ENCODE results near the gene DEPP1.

Gene DEPP1

DNA sequence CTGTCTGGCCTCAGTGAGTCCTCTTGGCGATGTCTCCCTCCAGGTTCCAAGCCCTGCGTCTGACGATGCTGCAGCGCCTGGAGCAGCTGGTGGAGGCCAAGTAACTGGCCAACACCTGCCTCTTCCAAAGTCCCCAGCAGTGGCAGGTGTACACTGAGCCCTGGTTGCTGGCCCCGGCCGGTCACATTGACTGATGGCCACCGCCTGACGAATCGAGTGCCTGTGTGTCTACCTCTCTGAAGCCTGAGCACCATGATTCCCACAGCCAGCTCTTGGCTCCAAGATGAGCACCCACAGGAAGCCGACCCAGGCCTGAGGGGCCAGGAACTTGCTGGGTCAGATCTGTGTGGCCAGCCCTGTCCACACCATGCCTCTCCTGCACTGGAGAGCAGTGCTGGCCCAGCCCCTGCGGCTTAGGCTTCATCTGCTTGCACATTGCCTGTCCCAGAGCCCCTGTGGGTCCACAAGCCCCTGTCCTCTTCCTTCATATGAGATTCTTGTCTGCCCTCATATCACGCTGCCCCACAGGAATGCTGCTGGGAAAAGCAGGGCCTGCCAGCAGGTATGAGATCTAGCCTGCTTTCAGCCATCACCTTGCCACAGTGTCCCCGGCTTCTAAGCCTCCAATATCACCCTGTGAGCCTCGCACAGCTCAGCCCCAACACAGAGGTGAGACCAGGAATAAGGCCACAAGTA is 14.8 kb upstream of the DEPP1 start:
- DNase-seq (ENCODE audit: low spot score): no peak

GRCh38 chr10:44992732-44993225 is 14.2 kb upstream of the DEPP1 start:
- DNase-seq (ENCODE audit: low spot score): no peak

GRCh38 chr10:44992070-44992731 is 13.6 kb upstream of the DEPP1 start:
- no peak for DNase-seq (ENCODE audit: low spot score)

GRCh38 chr10:44991571-44991970 is 13.0 kb upstream of the DEPP1 start:
- no peak for DNase-seq (ENCODE audit: low spot score)

DNA sequence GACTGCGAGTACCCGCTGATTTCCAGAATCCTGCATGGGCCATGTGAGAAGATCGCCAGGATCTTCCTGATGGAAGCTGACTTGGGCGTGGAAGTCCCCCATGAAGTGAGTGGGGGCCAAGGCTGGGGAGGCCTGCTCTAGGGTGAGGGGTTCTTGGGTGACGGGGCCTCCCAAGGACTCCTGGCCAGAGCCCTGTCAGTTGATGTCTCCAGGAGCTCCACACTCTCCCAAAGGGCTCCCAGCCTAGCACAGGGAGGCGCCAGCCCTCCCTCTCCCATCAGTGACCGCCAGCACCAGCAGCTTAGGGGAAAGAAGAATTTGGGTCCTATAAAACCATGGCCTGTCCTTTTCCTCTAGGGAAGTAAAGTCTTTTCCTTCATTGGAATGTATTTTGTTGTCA is 12.4 kb upstream of the DEPP1 start:
- DNase-seq (ENCODE audit: low spot score): no peak

GRCh38 chr10:44990302-44990655 is 11.7 kb upstream of the DEPP1 start:
- DNase-seq (ENCODE audit: low spot score): no peak

- DNase-seq (ENCODE audit: low spot score): no peak
Measured at GRCh38 chr10:44989597-44990301, 11.1 kb upstream of the DEPP1 start.

GRCh38 chr10:44988957-44989585 is 10.5 kb upstream of the DEPP1 start:
- DNase-seq (ENCODE audit: low spot score): no peak

DNA sequence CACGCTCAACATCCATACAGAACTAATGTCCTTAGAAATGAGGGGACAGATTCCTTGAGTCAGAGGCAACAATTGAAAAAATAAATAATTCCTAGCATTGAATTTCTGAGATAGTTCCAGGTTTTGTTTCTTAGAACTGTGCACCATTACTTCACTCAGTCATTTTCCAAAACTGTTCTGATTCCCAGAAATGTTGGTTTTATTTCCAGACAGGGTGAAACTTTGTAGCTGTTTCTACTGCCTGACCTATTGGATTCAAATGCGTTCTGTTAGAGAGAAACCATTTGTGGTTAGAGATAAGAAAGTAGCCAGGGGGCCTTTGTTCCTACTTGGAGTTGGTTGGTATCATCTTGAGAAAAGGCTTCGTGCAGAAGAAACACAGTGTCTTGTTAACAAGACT is 8.1 kb upstream of the DEPP1 start:
- no peak for DNase-seq (ENCODE audit: low spot score)

GRCh38 chr10:44986179-44986578 is 7.6 kb upstream of the DEPP1 start:
- DNase-seq (ENCODE audit: low spot score): no peak

DNA sequence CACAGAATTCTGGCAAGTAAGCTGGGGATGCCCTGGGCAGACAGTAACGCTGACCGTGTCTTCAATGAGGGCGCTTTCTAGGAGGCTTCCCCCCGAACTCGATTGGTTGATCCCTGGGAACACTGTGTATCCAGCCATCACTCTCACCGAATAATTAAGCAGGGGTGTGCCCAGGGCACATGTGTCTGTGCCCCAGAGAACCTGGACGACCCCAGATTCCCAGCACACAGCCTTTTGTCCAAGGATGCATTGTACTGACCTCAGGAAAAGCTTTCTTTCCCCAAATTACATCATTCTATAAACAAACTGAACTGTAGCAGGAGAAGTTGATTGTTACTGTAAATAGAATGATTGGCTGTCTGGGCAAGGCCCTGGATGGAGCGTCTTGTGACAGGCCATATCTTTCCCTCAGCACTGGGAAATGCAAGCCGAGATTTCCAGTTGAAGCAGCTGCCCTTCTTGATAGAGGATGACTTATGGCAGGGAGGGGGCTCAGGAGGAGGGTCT is 6.6 kb upstream of the DEPP1 start:
- DNase-seq (ENCODE audit: low spot score): no peak

- DNase-seq (ENCODE audit: low spot score): no peak
Measured at GRCh38 chr10:44984671-44985101, 6.1 kb upstream of the DEPP1 start.

DNA sequence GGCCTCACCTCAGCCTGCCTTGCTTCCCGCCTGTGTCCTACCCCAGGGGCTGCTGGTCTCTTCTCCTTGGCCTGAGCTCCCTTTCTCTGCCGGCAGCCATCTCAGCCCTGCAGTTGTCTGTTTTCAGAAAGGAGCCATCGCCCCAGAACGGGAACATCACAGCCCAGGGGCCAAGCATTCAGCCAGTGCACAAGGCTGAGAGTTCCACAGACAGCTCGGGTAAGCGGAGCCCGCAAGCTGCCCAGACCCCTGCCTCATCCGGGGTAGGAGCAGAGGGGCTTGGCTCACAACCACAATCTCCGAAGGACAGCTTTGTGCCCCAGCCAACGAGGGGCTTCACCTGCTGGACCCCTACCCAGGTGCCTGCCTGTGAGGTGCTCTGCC is 5.3 kb upstream of the DEPP1 start:
- DNase-seq (ENCODE audit: low spot score): no peak

DNA sequence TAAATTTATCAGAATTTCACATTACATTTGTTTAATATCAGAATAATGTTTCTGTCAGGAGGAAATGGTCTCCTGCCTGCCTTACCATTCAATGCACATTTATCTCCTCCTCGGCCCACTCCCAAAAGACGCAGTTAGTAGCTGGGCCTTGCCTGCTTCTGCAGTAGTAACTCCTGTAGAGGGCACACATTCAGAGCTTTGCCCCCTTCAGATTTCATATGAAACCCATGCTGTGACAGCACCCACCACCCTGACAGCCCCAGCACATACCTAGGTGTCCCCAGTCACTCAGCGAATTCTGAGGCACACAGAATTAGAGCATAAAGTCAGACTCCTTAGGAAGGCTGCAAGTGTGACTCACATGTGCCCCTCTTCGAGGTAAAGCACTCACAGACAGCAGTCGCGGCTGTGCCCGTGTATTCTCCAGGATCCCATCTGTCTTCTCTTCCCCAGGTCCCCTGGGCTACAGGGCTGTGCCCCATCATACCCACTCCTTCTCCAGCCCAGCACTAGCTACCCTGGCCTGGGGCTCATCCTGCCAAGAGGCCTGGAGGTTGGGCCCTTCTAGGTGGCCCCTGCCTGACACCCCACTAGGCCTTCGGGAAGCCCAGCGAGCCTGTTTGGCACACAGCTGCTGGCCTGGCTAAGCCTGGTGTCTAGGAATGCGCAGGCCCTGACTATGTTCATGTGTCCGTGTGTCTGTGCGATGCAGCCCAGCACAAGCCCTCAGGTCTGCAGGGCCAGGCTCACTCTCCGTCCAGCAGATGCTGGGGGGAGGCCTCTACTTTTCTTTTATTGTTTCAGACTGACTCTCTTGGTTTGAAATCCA is 4.7 kb upstream of the DEPP1 start:
- DNase-seq (ENCODE audit: low spot score): no peak

DNA sequence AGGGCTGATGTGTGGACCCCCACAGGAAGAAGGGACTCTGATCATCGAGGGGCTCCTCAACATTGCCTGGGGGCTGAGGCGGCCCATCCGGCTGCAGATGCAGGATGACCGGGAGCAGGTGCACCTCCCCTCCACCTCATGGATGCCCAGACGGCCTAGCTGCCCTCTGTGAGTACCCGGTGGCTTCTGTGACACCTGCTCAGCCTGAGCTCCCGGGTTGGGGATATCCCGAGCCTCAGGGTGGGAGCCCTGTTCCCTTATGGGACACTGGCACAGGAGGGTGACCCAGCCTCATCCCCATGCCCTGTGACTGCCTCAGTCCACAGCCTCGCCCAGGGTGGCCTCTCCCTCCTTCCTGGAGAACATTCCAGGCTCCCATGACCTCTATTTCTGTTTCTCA is 3.9 kb upstream of the DEPP1 start:
- no peak for DNase-seq (ENCODE audit: low spot score)

- no peak for DNase-seq (ENCODE audit: low spot score)
Measured at GRCh38 chr10:44982114-44982460, 3.5 kb upstream of the DEPP1 start.

DNA sequence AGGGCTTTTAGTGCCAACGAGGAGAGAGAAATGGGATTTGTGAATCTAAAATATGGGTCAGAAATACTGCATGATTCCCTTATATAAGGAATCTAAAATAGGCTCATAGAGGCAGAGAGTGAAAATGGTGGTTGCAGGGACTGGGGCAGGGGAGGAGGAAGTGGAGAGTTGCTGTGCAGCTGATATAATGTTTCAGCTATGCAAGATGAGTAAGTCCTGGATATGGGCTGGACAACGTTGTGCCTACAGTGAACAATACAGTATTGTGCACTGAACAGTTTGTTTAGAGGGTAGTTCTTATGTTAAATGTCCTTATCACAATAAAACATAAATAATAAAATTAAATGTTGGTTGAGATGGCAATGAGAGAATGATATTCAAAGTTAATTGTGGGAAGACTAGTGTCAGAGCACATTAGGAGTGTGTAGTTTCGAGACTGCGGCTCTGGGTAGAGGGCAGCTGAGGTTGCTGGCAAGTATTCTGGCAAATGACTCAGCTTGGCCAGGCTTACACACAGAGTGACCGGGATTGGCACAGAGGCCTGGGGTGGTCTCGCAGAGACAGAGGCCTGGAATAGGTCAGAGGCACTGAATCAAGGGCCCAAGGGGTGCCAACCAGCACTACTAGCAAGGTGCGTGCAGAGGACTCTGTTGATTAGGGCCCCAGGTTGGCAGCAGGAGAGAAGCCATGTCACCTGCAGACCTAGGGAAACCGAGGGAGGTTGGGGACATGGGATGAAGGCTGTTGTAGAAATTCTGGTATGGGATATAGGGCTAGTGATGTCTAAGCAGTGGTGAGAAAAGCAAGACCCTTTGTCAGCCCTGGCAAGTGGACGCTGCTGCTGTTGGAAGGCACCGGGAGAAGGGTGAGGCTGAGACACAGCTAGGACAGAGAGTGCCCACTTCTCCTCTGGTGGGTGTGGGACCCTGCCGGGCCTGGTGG is 2.8 kb upstream of the DEPP1 start:
- DNase-seq (ENCODE audit: low spot score): no peak

- no peak for DNase-seq (ENCODE audit: low spot score)
Measured at GRCh38 chr10:44980309-44981171, 1.9 kb upstream of the DEPP1 start.
